Measurements from ENCODE around the gene SHMT2.

The SHMT2 gene

GRCh38 chr12:57240066-57240921 is 10.8 kb downstream of the SHMT2 start:
- DNase-seq: peak; percentile 43 to 85 (median 68)

- no peak for DNase-seq
Measured at GRCh38 chr12:57240926-57241401, 11.5 kb downstream of the SHMT2 start.

GRCh38 chr12:57241402-57242310 is 12.1 kb downstream of the SHMT2 start:
- no peak for DNase-seq

GRCh38 chr12:57242329-57242690 is 12.8 kb downstream of the SHMT2 start:
- DNase-seq: no peak

GRCh38 chr12:57242691-57243454 is 13.4 kb downstream of the SHMT2 start:
- peak in 4 of 5 experiments; percentile 42 to 61 (median 54) for DNase-seq

GRCh38 chr12:57243521-57244311 is 14.2 kb downstream of the SHMT2 start:
- peak; percentile 50 to 76 (median 72) for DNase-seq

GRCh38 chr12:57244312-57244696 is 14.8 kb downstream of the SHMT2 start:
- DNase-seq: no peak

GRCh38 chr12:57247041-57247440 is 17.5 kb downstream of the SHMT2 start:
- DNase-seq: no peak

- DNase-seq: no peak
Measured at GRCh38 chr12:57248934-57249742, 19.6 kb downstream of the SHMT2 start.

GRCh38 chr12:57250541-57250940 is 21.0 kb downstream of the SHMT2 start:
- no peak for DNase-seq

- no peak for DNase-seq
Measured at GRCh38 chr12:57250956-57251355, 21.4 kb downstream of the SHMT2 start, which contains the start of gene STAC3. STAC3 (minus strand) TSS chr12:57251187; CDS start chr12:57249636, 1,551 bp downstream.

- no peak for DNase-seq
Measured at GRCh38 chr12:57254506-57255280, 25.2 kb downstream of the SHMT2 start.

GRCh38 chr12:57255916-57256315 is 26.4 kb downstream of the SHMT2 start:
- DNase-seq: no peak

GRCh38 chr12:57258977-57259970 is 29.8 kb downstream of the SHMT2 start:
- no peak for DNase-seq

GRCh38 chr12:57260366-57260765 is 30.9 kb downstream of the SHMT2 start:
- DNase-seq: no peak

- DNase-seq: no peak
Measured at GRCh38 chr12:57261428-57261865, 31.9 kb downstream of the SHMT2 start.

GRCh38 chr12:57262126-57262822 is 32.8 kb downstream of the SHMT2 start:
- no peak for DNase-seq

- DNase-seq: no peak
Measured at GRCh38 chr12:57263096-57263495, 33.6 kb downstream of the SHMT2 start.
